DOHH2 (cell line): Measurements from ENCODE around the gene CPA3.

Experiments
- CTCF ChIP-seq: fragments of 200-600 bp; sonication (generic); IDR thresholded peaks from one replicate; pipeline ENCODE4 v1.5.1; 2014; ENCODE audit warnings: antibody characterized with exemption, mild to moderate bottlenecking, low read depth, low read length; ENCODE audit not compliant: poor library complexity, severe bottlenecking
- EZH2phosphoT487 ChIP-seq: fragments of 200-600 bp; sonication (generic); IDR thresholded peaks from 2 replicates; pipeline ENCODE4 v1.6.1; 2017; ENCODE audit warnings: borderline replicate concordance, mild to moderate bottlenecking, antibody characterized with exemption, low read length, moderate library complexity, mixed read lengths

- no peak for TF ChIP-seq CTCF
- no peak for TF ChIP-seq EZH2phosphoT487
These were observed 46.1 kb downstream of the CPA3 start for GRCh38 chr3:148911173-148911572.
